ENCODE measurements around the gene EN2.
A peak's percentile ranks its signal among the peaks of the same experiment; 100 is the strongest.

The EN2 gene

DNA sequence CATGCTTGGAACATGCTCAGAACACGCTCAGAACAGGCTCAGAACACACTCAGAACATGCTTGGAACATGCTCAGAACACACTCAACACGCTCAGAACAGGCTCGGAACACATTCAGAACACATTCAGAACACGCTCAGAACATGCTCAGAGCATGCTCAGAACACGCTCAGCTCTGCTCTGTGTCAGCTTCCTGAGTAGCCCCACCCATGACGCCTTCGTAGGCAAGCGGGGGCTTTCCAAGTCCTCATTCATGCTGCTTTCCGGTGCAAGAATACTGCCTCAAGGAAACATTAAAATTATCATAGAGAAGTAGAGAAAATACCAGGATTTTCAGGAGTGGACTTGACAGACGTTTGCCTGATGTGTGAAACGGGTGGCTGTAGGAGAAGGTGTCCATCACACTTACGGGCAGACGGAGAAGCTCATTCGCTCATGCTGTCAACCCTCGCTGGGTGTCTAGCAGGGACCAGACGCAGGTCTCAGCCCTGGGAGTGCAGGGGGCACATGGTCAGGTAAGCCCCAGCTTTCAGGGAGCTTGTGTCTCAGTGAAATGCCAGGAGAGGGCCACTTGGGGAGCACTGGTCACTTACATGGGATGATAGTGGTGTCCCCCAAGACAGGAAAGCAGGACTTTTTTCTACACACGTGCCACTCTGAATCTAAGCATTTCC, 24.7 kb downstream of the EN2 start:
- no peak for DNase-seq (ENCODE audit: extremely low read depth, low read depth)
- TF ChIP-seq, protein P1, sequence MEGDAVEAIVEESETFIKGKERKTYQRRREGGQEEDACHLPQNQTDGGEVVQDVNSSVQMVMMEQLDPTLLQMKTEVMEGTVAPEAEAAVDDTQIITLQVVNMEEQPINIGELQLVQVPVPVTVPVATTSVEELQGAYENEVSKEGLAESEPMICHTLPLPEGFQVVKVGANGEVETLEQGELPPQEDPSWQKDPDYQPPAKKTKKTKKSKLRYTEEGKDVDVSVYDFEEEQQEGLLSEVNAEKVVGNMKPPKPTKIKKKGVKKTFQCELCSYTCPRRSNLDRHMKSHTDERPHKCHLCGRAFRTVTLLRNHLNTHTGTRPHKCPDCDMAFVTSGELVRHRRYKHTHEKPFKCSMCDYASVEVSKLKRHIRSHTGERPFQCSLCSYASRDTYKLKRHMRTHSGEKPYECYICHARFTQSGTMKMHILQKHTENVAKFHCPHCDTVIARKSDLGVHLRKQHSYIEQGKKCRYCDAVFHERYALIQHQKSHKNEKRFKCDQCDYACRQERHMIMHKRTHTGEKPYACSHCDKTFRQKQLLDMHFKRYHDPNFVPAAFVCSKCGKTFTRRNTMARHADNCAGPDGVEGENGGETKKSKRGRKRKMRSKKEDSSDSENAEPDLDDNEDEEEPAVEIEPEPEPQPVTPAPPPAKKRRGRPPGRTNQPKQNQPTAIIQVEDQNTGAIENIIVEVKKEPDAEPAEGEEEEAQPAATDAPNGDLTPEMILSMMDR (IDR thresholded peaks at IDR 0.05; ENCODE audit: low read depth, low read length, missing control alignments), result no peak
- H3K4me3 ChIP-seq (replicated peaks; ENCODE audit: low read depth, low read length), result no peak overlapping the region

DNA sequence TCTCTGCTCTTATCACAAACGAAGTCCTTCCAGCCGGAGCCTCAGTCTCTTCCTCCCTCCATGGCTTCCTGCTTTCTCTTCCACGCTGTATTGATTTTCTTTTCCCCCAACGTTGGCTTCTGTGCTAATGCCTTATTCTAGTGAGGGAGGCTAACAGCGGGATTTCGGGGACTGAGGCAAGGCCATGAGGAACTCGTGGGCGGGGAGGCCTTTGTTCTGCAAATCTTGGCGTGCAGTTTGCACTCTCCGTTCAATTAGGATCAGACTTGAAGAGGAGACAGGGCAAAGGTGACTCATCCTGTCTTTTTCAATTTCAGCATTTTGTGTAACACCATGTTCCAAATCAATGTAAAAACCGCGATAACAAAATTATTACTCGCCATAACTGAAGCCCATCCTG, 25.3 kb downstream of the EN2 start:
- no peak overlapping the region for H3K4me3 ChIP-seq (replicated peaks; ENCODE audit: low read depth, low read length)
- DNase-seq (ENCODE audit: extremely low read depth, low read depth), result no peak
- TF ChIP-seq, protein P1 (IDR thresholded peaks at IDR 0.05; ENCODE audit: low read depth, low read length, missing control alignments), result no peak

- TF ChIP-seq, protein P1 (IDR thresholded peaks at IDR 0.05; ENCODE audit: low read depth, low read length, missing control alignments), result no peak
- peak; percentile 2 for DNase-seq (ENCODE audit: extremely low read depth, low read depth)
- no peak overlapping the region for H3K4me3 ChIP-seq (replicated peaks; ENCODE audit: low read depth, low read length)
Measured at GRCh38 chr7:155483868-155484325, 26.0 kb downstream of the EN2 start.

DNA sequence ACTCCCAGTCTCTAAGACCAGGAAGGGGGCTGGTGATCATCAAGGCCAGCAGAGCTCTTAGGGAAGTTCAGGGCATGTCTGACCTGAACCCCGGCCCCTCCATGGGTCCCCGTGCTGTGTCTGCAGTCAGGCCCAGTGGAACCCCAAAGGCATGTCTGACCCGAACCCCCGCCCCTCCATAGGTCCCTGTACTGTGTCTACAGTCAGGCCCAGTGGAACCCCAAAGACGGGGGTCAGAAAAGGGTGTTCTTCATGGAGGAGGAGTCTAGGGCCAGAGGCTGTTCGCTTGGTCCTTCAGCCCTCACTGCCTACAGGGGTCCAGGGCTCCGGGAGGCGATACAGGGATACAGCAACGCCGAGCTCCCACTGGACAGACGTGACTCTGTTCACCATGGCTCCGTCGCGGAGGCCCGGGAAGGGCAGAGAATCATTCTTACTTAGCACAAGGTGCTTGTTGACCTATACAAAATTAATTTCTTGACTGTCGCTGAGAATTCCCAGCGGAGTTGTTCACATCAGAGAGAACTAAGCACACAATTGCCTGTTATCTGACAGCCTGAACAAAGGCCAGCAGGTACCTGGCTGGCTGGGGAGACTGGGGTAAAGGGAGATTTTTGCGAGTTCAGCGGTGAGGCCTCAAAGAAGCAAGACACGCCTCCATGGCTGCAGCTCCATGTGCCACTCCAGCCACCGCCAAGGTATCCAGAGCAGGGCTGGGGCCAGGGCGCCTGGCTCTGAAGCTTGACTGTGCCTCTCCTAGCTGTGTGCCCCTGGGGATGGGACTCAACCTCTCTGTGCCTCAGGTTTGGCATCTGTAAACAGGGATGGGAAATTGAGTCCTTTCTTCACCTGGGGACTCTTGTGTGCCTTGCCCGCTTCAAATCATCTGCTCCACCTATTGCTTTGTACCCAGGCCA, 26.8 kb downstream of the EN2 start:
- H3K4me3 ChIP-seq (replicated peaks; ENCODE audit: low read depth, low read length), result no peak overlapping the region
- no peak for DNase-seq (ENCODE audit: extremely low read depth, low read depth)
- TF ChIP-seq, protein P1 (IDR thresholded peaks at IDR 0.05; ENCODE audit: low read depth, low read length, missing control alignments), result no peak

DNA sequence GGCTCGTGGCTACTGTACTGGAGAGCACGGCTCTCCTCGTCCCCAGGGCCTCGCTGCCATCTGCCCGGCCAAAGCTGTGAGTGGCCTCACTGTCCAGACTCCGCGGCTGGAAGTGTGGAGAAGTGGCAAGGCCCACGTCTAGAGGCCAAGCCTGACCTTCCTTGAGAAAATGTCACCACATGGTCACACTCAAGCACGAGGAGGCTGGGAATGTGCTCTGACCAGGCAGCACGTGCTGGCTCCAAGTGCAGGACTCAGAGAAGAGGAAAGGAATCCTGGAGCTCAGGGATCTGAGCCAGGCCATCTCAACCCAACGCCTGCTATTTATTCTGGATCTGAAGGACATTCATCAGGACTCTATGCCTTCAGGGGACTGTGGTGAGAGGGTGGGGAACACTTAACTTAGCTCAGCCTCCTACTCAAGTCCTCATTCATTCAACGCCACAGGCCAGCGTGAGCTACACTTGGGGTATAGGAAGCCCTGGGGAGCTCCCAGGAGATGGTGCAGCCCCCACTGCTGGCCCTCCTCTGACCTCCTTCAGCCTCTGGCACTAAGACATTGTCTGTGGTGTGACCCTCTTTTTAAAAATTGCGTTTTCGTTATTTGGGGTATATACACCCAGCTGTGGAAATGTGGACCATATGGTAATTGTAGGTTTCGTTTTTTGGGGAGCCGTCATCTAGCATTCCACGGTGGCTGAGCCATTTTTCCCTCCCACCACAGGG, 29.0 kb downstream of the EN2 start:
- no peak overlapping the region for H3K4me3 ChIP-seq (replicated peaks; ENCODE audit: low read depth, low read length)
- TF ChIP-seq, protein P1 (IDR thresholded peaks at IDR 0.05; ENCODE audit: low read depth, low read length, missing control alignments), result no peak
- DNase-seq (ENCODE audit: extremely low read depth, low read depth), result no peak

All from HFF-Myc (cell line).